ENCODE measurements around the gene PLA1A. TPM values are rescaled to one million over a fixed set of nuclear protein-coding genes. Genes with fewer than 3 reads are reported as not detected.

The PLA1A gene
- total RNA-seq, 4 donors from 2014 or later, result 0.97 to 9.6 (median 3.2) TPM

DNA sequence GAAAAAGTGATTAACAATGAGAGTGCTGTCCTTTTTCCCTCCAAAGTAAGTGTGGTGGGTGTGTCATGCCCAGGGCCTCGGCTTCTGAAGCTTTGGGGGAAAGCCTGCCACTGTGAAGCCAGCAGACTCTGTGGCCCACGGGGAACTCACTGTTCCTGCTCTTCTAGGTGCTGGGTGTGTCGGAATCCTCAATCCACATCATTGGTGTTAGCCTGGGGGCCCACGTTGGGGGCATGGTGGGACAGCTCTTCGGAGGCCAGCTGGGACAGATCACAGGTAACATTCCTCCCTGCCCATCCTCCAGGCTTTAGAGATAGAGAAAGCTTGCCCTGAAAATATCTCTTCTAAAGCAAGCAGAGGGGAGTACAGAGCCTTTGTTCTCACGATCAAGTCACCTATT, 11.6 kb downstream of the PLA1A start:
- in situ Hi-C loops (cut with MboI; ENCODE audit: low sequenced_read_pairs in 4 of 4), result no loop called here
- TF ChIP-seq, protein P1, sequence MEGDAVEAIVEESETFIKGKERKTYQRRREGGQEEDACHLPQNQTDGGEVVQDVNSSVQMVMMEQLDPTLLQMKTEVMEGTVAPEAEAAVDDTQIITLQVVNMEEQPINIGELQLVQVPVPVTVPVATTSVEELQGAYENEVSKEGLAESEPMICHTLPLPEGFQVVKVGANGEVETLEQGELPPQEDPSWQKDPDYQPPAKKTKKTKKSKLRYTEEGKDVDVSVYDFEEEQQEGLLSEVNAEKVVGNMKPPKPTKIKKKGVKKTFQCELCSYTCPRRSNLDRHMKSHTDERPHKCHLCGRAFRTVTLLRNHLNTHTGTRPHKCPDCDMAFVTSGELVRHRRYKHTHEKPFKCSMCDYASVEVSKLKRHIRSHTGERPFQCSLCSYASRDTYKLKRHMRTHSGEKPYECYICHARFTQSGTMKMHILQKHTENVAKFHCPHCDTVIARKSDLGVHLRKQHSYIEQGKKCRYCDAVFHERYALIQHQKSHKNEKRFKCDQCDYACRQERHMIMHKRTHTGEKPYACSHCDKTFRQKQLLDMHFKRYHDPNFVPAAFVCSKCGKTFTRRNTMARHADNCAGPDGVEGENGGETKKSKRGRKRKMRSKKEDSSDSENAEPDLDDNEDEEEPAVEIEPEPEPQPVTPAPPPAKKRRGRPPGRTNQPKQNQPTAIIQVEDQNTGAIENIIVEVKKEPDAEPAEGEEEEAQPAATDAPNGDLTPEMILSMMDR (IDR thresholded peaks at IDR 0.05 in 4 of 5, conservative IDR thresholded peaks at IDR 0.05 in 1 of 5), result no peak
- no peak for TF ChIP-seq POLR2A (IDR thresholded peaks at IDR 0.05)

GRCh38 chr3:119611664-119612063, 14.0 kb downstream of the PLA1A start:
- H3K4me3 ChIP-seq, result no peak overlapping the region
- ATAC-seq (no peak), DNase-seq (no peak)
- intact Hi-C loops (cut with DNase I; ENCODE audit: low total_unique reads), result no loop called here
- no peaks in the 10 kb centered on the region for H3K4me1 ChIP-seq
- TF ChIP-seq, protein P1 (IDR thresholded peaks at IDR 0.05 in 4 of 5, conservative IDR thresholded peaks at IDR 0.05 in 1 of 5), result no peak
- no peak for TF ChIP-seq POLR2A (IDR thresholded peaks at IDR 0.05)
- in situ Hi-C loops (cut with MboI; ENCODE audit: low sequenced_read_pairs in 4 of 4), result no loop called here
- H3K27me3 ChIP-seq, result no peaks in the 10 kb centered on the region
- H3K27ac ChIP-seq, result no peak overlapping the region
- H3K36me3 ChIP-seq, result no peaks in the 10 kb centered on the region
- no peaks in the 10 kb centered on the region for H3K9me3 ChIP-seq

More for the DNA sequence above, 11.6 kb downstream of the PLA1A start:
- DNase-seq (no peak), ATAC-seq (no peak)
- Histone ChIP-seq H3K4me3 (no peak overlapping the region), H3K9me3 (no peaks in the 10 kb centered on the region), H3K36me3 (no peaks in the 10 kb centered on the region), H3K27me3 (no peaks in the 10 kb centered on the region), H3K27ac (no peak overlapping the region), H3K4me1 (no peaks in the 10 kb centered on the region)
- intact Hi-C loops (cut with DNase I; ENCODE audit: low total_unique reads), result no loop called here

GRCh38 chr3:119613201-119613600, 15.5 kb downstream of the PLA1A start:
- Histone ChIP-seq H3K9me3 (no peaks in the 10 kb centered on the region), H3K36me3 (no peaks in the 10 kb centered on the region), H3K4me1 (peaks cover 0 to 4% of the 10 kb centered on the region in 2 donors), H3K4me3 (no peak overlapping the region), H3K27ac (no peak overlapping the region), H3K27me3 (no peaks in the 10 kb centered on the region)
- in situ Hi-C loops (cut with MboI; ENCODE audit: low sequenced_read_pairs in 4 of 4) (no loop called here), intact Hi-C loops (cut with DNase I; ENCODE audit: low total_unique reads) (no loop called here)
- TF ChIP-seq POLR2A (IDR thresholded peaks at IDR 0.05), result no peak
- TF ChIP-seq, protein P1 (IDR thresholded peaks at IDR 0.05 in 4 of 5, conservative IDR thresholded peaks at IDR 0.05 in 1 of 5), result no peak
- DNase-seq (no peak), ATAC-seq (no peak)

DNA sequence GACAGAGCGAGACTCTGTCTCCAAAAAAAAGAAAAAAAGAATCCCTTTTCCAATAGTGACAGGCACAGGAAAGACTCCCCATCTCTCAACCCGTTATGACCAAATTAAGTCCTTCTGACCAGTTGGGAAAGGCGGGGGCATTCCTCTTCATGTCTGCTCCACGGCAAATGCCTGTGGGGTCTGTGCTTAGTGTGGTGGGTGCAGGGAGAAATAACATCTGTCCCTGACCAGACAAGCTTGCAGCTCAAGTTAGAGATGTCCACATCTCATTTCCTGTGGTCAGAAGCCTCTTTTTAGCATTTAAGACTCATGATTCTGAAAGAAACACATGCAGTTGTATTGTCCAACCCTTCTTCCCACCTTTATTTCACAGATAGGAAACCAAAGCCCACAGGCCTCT, 16.2 kb downstream of the PLA1A start:
- in situ Hi-C loops (cut with MboI; ENCODE audit: low sequenced_read_pairs in 4 of 4), result no loop called here
- no peak overlapping the region for H3K4me3 ChIP-seq
- intact Hi-C loops (cut with DNase I; ENCODE audit: low total_unique reads), result no loop called here
- DNase-seq (no peak), ATAC-seq (no peak)
- H3K4me1 ChIP-seq, result peaks cover 4 to 11% of the 10 kb centered on the region in 2 donors
- no peaks in the 10 kb centered on the region for H3K36me3 ChIP-seq
- no peaks in the 10 kb centered on the region for H3K9me3 ChIP-seq
- no peaks in the 10 kb centered on the region for H3K27me3 ChIP-seq
- TF ChIP-seq, protein P1 (IDR thresholded peaks at IDR 0.05 in 4 of 5, conservative IDR thresholded peaks at IDR 0.05 in 1 of 5), result no peak
- TF ChIP-seq POLR2A (IDR thresholded peaks at IDR 0.05), result no peak
- no peak overlapping the region for H3K27ac ChIP-seq

DNA sequence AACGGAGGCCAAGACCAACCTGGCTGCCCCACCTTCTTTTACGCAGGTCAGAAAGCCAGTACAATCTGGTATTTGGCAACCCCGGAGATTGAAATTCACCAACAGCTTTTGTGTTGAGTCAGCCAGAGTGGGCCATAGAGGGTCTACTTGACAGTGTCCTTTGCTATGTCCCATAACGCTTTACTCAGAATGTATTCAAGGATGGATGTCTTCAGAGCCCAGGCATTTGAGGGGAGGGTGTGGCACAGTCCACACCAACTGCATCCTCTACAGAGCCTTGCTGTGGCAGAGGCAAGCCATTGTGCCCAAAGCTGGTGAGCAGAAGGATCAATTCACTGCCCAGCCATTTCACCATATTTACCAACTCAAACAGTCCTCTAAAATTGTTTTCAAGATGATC, 18.4 kb downstream of the PLA1A start:
- in situ Hi-C loops (cut with MboI; ENCODE audit: low sequenced_read_pairs in 4 of 4), result no loop called here
- no peak overlapping the region for H3K27ac ChIP-seq

More for the DNA sequence above, 18.4 kb downstream of the PLA1A start:
- intact Hi-C loops (cut with DNase I; ENCODE audit: low total_unique reads), result no loop called here
- no peak for TF ChIP-seq POLR2A (IDR thresholded peaks at IDR 0.05)
- TF ChIP-seq, protein P1 (IDR thresholded peaks at IDR 0.05 in 4 of 5, conservative IDR thresholded peaks at IDR 0.05 in 1 of 5), result no peak
- no peak overlapping the region for H3K4me3 ChIP-seq
- no peaks in the 10 kb centered on the region for H3K9me3 ChIP-seq
- no peak for DNase-seq
- peaks cover 24 to 25% of the 10 kb centered on the region in 2 donors for H3K4me1 ChIP-seq
- no peak for ATAC-seq
- H3K36me3 ChIP-seq, result no peaks in the 10 kb centered on the region
- H3K27me3 ChIP-seq, result no peaks in the 10 kb centered on the region

Data from gastrocnemius medialis (tissue), 4 donors.